Neural cell (in vitro differentiated cells): ENCODE results near the gene ATP6AP1. TPM values are rescaled to one million over a fixed set of nuclear protein-coding genes. Genes with fewer than 3 reads are reported as not detected.

Experiments used
- H2AFZ ChIP-seq: fragments of 200-600, 300-800 bp; sonication (generic), shearing (Covaris generic); 2 replicates; pipeline ENCODE4 v1.6.0; 2014; ENCODE audit warnings: low read depth, mild to moderate bottlenecking, antibody characterized with exemption, low read length, moderate library complexity
- H3F3A ChIP-seq: fragments of 200-600 bp; shearing (Covaris generic); 2 replicates; pipeline ENCODE4 v1.6.1; 2016; ENCODE audit warnings: mild to moderate bottlenecking, moderate library complexity, mixed read lengths, antibody characterized with exemption, low read length; ENCODE audit not compliant: insufficient read depth, poor library complexity, severe bottlenecking
- H3K27ac ChIP-seq: fragments of 200-600, 300-800 bp; sonication (generic), shearing (Covaris generic); 2 replicates; pipeline ENCODE4 v1.5.1; 2014; ENCODE audit warnings: mild to moderate bottlenecking, low read length, moderate library complexity
- H3K27me3 ChIP-seq: fragments of 300-800, 200-600 bp; sonication (generic), shearing (Covaris generic); 2 replicates; pipeline ENCODE4 v1.6.0; 2014; ENCODE audit warnings: mild to moderate bottlenecking, low read depth, low read length, moderate library complexity; ENCODE audit not compliant: insufficient read depth
- H3K36me3 ChIP-seq: fragments of 300-800, 200-600 bp; sonication (generic), shearing (Covaris generic); 2 replicates; pipeline ENCODE4 v1.5.1; 2014; ENCODE audit warnings: mild to moderate bottlenecking, antibody characterized with exemption, low read length, moderate library complexity; ENCODE audit not compliant: insufficient read depth
- H3K4me2 ChIP-seq: fragments of 300-800, 200-600 bp; sonication (generic), shearing (Covaris generic); 2 replicates; pipeline ENCODE4 v1.6.0; 2014; ENCODE audit warnings: mild to moderate bottlenecking, low read length
- H3K4me3 ChIP-seq: fragments of 300-800, 200-600 bp; sonication (generic), shearing (Covaris generic); 2 replicates; pipeline ENCODE4 v1.5.1; 2014; ENCODE audit warnings: mild to moderate bottlenecking, low read length, moderate library complexity
- H3K79me2 ChIP-seq: fragments of 200-600 bp; shearing (Covaris generic); replicated peaks from 2 replicates; pipeline ENCODE4 v1.6.0; 2014; ENCODE audit warnings: mild to moderate bottlenecking, low read length, moderate library complexity; ENCODE audit not compliant: insufficient read depth
- H3K9ac ChIP-seq: fragments of 300-800, 200-600 bp; sonication (generic), shearing (Covaris generic); 2 replicates; pipeline ENCODE4 v1.6.1; 2016; ENCODE audit warnings: mild to moderate bottlenecking, low read length, mixed read lengths
- H3K9me2 ChIP-seq: fragments of 200-600 bp; shearing (Covaris generic); 2 replicates; pipeline ENCODE4 v1.6.1; 2016; ENCODE audit warnings: mild to moderate bottlenecking, low read length, mixed read lengths; ENCODE audit not compliant: insufficient read depth
- H3K9me3 ChIP-seq: fragments of 200-600, 300-800 bp; sonication (generic), shearing (Covaris generic); 2 replicates; pipeline ENCODE4 v1.6.1; 2016; ENCODE audit warnings: mild to moderate bottlenecking, mixed run types, low read length, moderate library complexity, mixed read lengths
- H4K20me1 ChIP-seq: fragments of 200-600 bp; shearing (Covaris generic); 2 replicates; pipeline ENCODE4 v1.6.1; 2016; ENCODE audit warnings: mild to moderate bottlenecking, mixed run types; ENCODE audit not compliant: insufficient read depth
- CTCF ChIP-seq: fragments of 450-650 bp; IDR thresholded peaks from 2 replicates; pipeline ENCODE4 v1.5.1; 2014; ENCODE audit warnings: antibody characterized with exemption, mild to moderate bottlenecking, moderate library complexity; ENCODE audit not compliant: poor library complexity, severe bottlenecking
- EP300 ChIP-seq: fragments of 450-650 bp; conservative IDR thresholded peaks from 2 replicates; pipeline ENCODE4 v1.6.1; 2014; ENCODE audit warnings: antibody characterized with exemption, mild to moderate bottlenecking, moderate library complexity; ENCODE audit not compliant: poor library complexity, severe bottlenecking
- MXI1 ChIP-seq: fragments of 450-650 bp; conservative IDR thresholded peaks from 2 replicates; pipeline ENCODE4 v1.6.1; 2014; ENCODE audit warnings: antibody characterized with exemption, mild to moderate bottlenecking; ENCODE audit not compliant: poor library complexity, severe bottlenecking
- POLR2AphosphoS5 ChIP-seq: IDR thresholded peaks from 2 replicates; pipeline ENCODE4 v1.6.1; 2012
- RAD21 ChIP-seq: fragments of 450-650 bp; conservative IDR thresholded peaks from 2 replicates; pipeline ENCODE4 v1.6.1; 2014; ENCODE audit warnings: antibody characterized with exemption, mild to moderate bottlenecking, moderate library complexity
- REST ChIP-seq: IDR thresholded peaks from 2 replicates; pipeline ENCODE4 v1.6.1; 2012; ENCODE audit warnings: borderline replicate concordance
- SMC3 ChIP-seq: fragments of 450-650 bp; conservative IDR thresholded peaks from 2 replicates; pipeline ENCODE4 v1.6.1; 2014; ENCODE audit warnings: antibody characterized with exemption, mild to moderate bottlenecking, moderate library complexity; ENCODE audit not compliant: poor library complexity
- polyA plus RNA-seq: library from polyadenylated mRNA; depleted of rRNA; stranded (reverse); fragments of >200 nt; gene quantifications from 2 replicates; pipeline ENCODE4 v1.2.3, GENCODE V29; 2014

The ATP6AP1 gene
- polyA plus RNA-seq, 1 donor from 2014 or later, result 126 TPM

DNA sequence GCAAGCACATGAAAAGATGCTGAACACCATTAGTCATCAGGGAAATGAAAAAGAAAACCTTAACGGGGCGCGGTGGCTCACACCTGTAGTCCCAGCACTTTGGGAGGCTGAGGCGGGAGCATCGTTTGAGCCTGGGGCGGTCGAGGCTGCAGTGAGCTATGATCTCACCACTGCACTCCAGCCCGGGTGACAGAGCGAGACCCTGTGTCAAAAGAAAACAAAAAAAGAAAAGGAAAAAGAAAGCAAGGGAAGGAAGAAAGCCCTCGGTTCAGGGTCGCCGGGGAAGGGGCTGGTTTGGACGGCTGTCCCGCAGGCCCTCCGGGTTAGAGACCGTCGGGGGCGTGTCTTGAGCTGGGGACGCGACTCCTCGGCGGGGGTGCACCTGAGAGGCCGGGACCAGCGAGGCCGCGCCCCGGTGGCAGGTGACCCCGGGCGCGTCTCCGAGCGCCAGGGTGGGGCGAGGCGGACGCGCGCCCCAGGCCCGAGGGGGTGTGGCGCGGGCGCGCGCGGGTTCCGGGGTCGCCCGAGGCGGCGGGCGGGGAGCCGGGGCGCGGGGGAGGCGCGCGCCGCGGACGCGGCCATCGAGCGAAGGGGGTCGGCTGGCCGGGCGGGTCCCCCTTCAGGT lies 29.1 kb downstream of the ATP6AP1 start:
- Histone ChIP-seq H3K4me3 (peak overlapping the region; percentile 60), H3K36me3 (no peaks in the 10 kb centered on the region), H3K9me3 (no peaks in the 10 kb centered on the region), H3K4me2 (no peak overlapping the region), H3K27ac (peak overlapping the region; percentile 62), H3K27me3 (no peaks in the 10 kb centered on the region), H3F3A (no peaks in the 10 kb centered on the region), H2AFZ (no peak overlapping the region), H3K79me2 (peaks cover 18% of the 10 kb centered on the region), H3K9me2 (no peaks in the 10 kb centered on the region), H4K20me1 (no peaks in the 10 kb centered on the region), H3K9ac (peak overlapping the region; percentile 82)
- TF ChIP-seq REST (peak; percentile 20), CTCF (no peak), POLR2AphosphoS5 (peak; percentile 40), RAD21 (no peak), MXI1 (no peak)

- Histone ChIP-seq H3K9me3 (no peaks in the 10 kb centered on the region), H3K27me3 (no peaks in the 10 kb centered on the region), H3K9ac (peak within 1 kb of the TSS; percentile 82), H3F3A (no peaks in the 10 kb centered on the region), H4K20me1 (no peaks in the 10 kb centered on the region), H3K9me2 (no peaks in the 10 kb centered on the region), H3K4me3 (peak within 1 kb of the TSS; percentile 85), H3K36me3 (no peaks in the 10 kb centered on the region), H2AFZ (no peak within 1 kb of the TSS), H3K4me2 (no peak within 1 kb of the TSS), H3K27ac (peak within 1 kb of the TSS; percentile 62), H3K79me2 (peaks cover 18% of the 10 kb centered on the region)
- TF ChIP-seq RAD21, result no peak
- TF ChIP-seq POLR2AphosphoS5, result peak; percentile 55
- TF ChIP-seq MXI1, result peak; percentile 52
- no peak for TF ChIP-seq SMC3
- no peak for TF ChIP-seq EP300
Observed at GRCh38 chrX:154458116-154458953, 29.9 kb downstream of the ATP6AP1 start, which contains the start of gene PLXNA3. Gene PLXNA3, plus strand, starts transcription at chrX:154458281. Its CDS starts 1,903 bp downstream, at chrX:154460184.
